K562 (cell line): ENCODE measurements around the gene NUF2. TPM values are rescaled to one million over a fixed set of nuclear protein-coding genes. Genes with fewer than 3 reads are reported as not detected.

Source experiments
- ARHGAP35 ChIP-seq: fragments of 450-650 bp; IDR thresholded peaks from 2 replicates; pipeline ENCODE4 v1.6.1; 2018; ENCODE audit not compliant: partially characterized antibody
- ATF1 ChIP-seq, 2 experiments: fragments of 450-650 bp in 1 of 2; IDR thresholded peaks; 2 replicates each; pipeline ENCODE4 v1.6.1; 2016; ENCODE audit warnings: missing compliant biosample characterization in 1 of 2, missing genetic modification characterization in 1 of 2
- BRCA1 ChIP-seq, 2 experiments: fragments of 450-650 bp in 1 of 2; sonication (generic) in 1 of 2; formaldehyde crosslinking in 1 of 2; IDR thresholded peaks; 2 replicates each; pipeline versions ENCODE4 v1.5.0 to v1.6.1; 2017 to 2020; ENCODE audit warnings: mild to moderate bottlenecking in 1 of 2, missing genetic modification reagents in 1 of 2
- BRD4 ChIP-seq: fragments of 200-600 bp; sonication (generic); IDR thresholded peaks from 2 replicates; pipeline ENCODE4 v1.6.1; 2017; ENCODE audit warnings: inconsistent platforms
- CC2D1A ChIP-seq: fragments of 450-650 bp; IDR thresholded peaks from 2 replicates; pipeline ENCODE4 v1.6.1; 2017; ENCODE audit warnings: mild to moderate bottlenecking
- COPS2 ChIP-seq: fragments of 450-650 bp; conservative IDR thresholded peaks from 2 replicates; pipeline ENCODE4 v1.6.1; 2016; ENCODE audit warnings: mild to moderate bottlenecking, moderate library complexity
- FOXK2 ChIP-seq, 2 experiments: fragments of 450-650 bp; IDR thresholded peaks in 1 of 2; conservative IDR thresholded peaks in 1 of 2; 2 replicates each; pipeline ENCODE4 v1.6.1; 2016; ENCODE audit warnings: low read depth in 2 of 2, mild to moderate bottlenecking in 1 of 2
- FOXP1 ChIP-seq: sonication (generic); formaldehyde crosslinking; IDR thresholded peaks from 2 replicates; pipeline ENCODE4 v1.8.0; 2022; ENCODE audit warnings: mild to moderate bottlenecking, missing genetic modification reagents
- ID3 ChIP-seq, 2 experiments: fragments of 250-450 bp in 1 of 2; fragments of 450-650 bp in 1 of 2; sonication (Bioruptor Pico) in 1 of 2; IDR thresholded peaks; 2 replicates each; pipeline versions ENCODE4 v1.6.1 to v1.8.0; 2016 to 2021; ENCODE audit warnings: mild to moderate bottlenecking in 2 of 2, moderate library complexity in 2 of 2, missing compliant biosample characterization in 1 of 2, missing genetic modification characterization in 1 of 2
- NFIX ChIP-seq: fragments of 250-450 bp; sonication (Bioruptor Pico); IDR thresholded peaks from 2 replicates; pipeline ENCODE4 v1.4.0; 2020; ENCODE audit warnings: low read depth, mild to moderate bottlenecking, moderate library complexity
- NUFIP1 ChIP-seq: fragments of 450-650 bp; IDR thresholded peaks from 2 replicates; pipeline ENCODE4 v1.6.1; 2018; ENCODE audit not compliant: partially characterized antibody
- PREB ChIP-seq: sonication (generic); formaldehyde crosslinking; IDR thresholded peaks from 2 replicates; pipeline ENCODE4 v1.8.1; 2023; ENCODE audit warnings: mild to moderate bottlenecking, missing genetic modification reagents
- SIX5 ChIP-seq, 2 experiments: IDR thresholded peaks; 2 replicates each; pipeline ENCODE4 v1.6.1; 2011; ENCODE audit warnings: low read length in 2 of 2, borderline replicate concordance in 1 of 2, low read depth in 1 of 2, mild to moderate bottlenecking in 1 of 2, moderate library complexity in 1 of 2; ENCODE audit not compliant: insufficient read depth in 1 of 2
- XRCC3 ChIP-seq: fragments of 450-650 bp; IDR thresholded peaks from 2 replicates; pipeline ENCODE4 v1.6.1; 2017; ENCODE audit warnings: mild to moderate bottlenecking, moderate library complexity
- XRCC5 ChIP-seq: fragments of 200-400 bp; formaldehyde crosslinking; IDR thresholded peaks from 2 replicates; pipeline ENCODE4 v1.6.1; 2017; ENCODE audit warnings: low read depth, mild to moderate bottlenecking, low read length
- polyA plus RNA-seq, 8 experiments: library from polyadenylated mRNA; depleted of rRNA in 4 of 8; stranded (reverse) in 5 of 8; unstranded in 3 of 8; fragments of >200 nt; fragmentation: Nextera tagmentation in 2 of 8; fragmentation: Illumina TruSeq in 1 of 8; extraction: Ambion mirVana in 2 of 8; extraction: Trizol in 1 of 8; gene quantifications; 2 replicates each; pipeline versions ENCODE4 v1.2.1 to v1.2.3, GENCODE V29; 2011 to 2014; ENCODE audit warnings: inconsistent platforms in 1 of 8, missing spikeins in 1 of 8
- total RNA-seq, 7 experiments: library from RNA; depleted of rRNA in 6 of 7; stranded (reverse); fragments of >200 nt in 6 of 7; fragmentation: Illumina TruSeq in 2 of 7; extraction: Trizol in 2 of 7; gene quantifications; 2 replicates each; pipeline versions ENCODE4 v1.2.1 to v1.2.3, GENCODE V29; 2011 to 2021; ENCODE audit warnings: low replicate concordance in 1 of 7
- TF ChIP-seq, protein P1 (sequence below), 2 experiments: fragments of 450-650 bp; conservative IDR thresholded peaks; 2 replicates each; pipeline ENCODE4 v1.6.1; 2017; ENCODE audit warnings: mild to moderate bottlenecking in 2 of 2, moderate library complexity in 2 of 2
- TF ChIP-seq, protein P2 (sequence below): sonication (generic); IDR thresholded peaks from 2 replicates; pipeline ENCODE4 v1.6.1; 2016
- TF ChIP-seq, protein P3 (sequence below), 2 experiments: fragments of 450-650 bp in 1 of 2; sonication (generic) in 1 of 2; formaldehyde crosslinking; conservative IDR thresholded peaks; 2 replicates each; pipeline versions ENCODE4 v1.4.0 to v1.8.1; 2020 to 2022; ENCODE audit warnings: mild to moderate bottlenecking in 1 of 2, missing genetic modification reagents in 1 of 2
- TF ChIP-seq, protein P4 (sequence below): fragments of 450-650 bp; IDR thresholded peaks from 2 replicates; pipeline ENCODE4 v1.6.1; 2014; ENCODE audit warnings: low read depth, mild to moderate bottlenecking, moderate library complexity, borderline replicate concordance

The NUF2 gene
- total and polyA plus RNA-seq, 9 of the 15 experiments (the other 6 are each of a cell fraction or from before 2014, with no cell fraction given): 42.5 to 90.0 (median 60.3) TPM

- TF ChIP-seq XRCC3: no peak
- TF ChIP-seq ARHGAP35: no peak
- TF ChIP-seq, protein P1, sequence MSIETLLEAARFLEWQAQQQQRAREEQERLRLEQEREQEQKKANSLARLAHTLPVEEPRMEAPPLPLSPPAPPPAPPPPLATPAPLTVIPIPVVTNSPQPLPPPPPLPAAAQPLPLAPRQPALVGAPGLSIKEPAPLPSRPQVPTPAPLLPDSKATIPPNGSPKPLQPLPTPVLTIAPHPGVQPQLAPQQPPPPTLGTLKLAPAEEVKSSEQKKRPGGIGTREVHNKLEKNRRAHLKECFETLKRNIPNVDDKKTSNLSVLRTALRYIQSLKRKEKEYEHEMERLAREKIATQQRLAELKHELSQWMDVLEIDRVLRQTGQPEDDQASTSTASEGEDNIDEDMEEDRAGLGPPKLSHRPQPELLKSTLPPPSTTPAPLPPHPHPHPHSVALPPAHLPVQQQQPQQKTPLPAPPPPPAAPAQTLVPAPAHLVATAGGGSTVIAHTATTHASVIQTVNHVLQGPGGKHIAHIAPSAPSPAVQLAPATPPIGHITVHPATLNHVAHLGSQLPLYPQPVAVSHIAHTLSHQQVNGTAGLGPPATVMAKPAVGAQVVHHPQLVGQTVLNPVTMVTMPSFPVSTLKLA (conservative IDR thresholded peaks at IDR 0.05): peak; percentile 89 to 98
- TF ChIP-seq ATF1 (CRISPR knock-in tag; IDR thresholded peaks at IDR 0.05): peak; percentile 55
- peak; percentile 97 for TF ChIP-seq ATF1 (tag; IDR thresholded peaks at IDR 0.05)
- TF ChIP-seq SIX5 (IDR thresholded peaks at IDR 0.05; ENCODE audit: borderline replicate concordance in 1 of 2, insufficient read depth in 1 of 2, low read depth in 1 of 2, low read length in 2 of 2): peak; percentile 74 to 87
- TF ChIP-seq, protein P2, sequence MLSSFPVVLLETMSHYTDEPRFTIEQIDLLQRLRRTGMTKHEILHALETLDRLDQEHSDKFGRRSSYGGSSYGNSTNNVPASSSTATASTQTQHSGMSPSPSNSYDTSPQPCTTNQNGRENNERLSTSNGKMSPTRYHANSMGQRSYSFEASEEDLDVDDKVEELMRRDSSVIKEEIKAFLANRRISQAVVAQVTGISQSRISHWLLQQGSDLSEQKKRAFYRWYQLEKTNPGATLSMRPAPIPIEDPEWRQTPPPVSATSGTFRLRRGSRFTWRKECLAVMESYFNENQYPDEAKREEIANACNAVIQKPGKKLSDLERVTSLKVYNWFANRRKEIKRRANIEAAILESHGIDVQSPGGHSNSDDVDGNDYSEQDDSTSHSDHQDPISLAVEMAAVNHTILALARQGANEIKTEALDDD: no peak
- no peak for TF ChIP-seq NUFIP1
- TF ChIP-seq ID3 (CRISPR knock-in tag; IDR thresholded peaks at IDR 0.05): no peak
- TF ChIP-seq ID3 (tag; IDR thresholded peaks at IDR 0.05): peak; percentile 91; the same call in 1 of the 2 replicates
- TF ChIP-seq NFIX (CRISPR knock-in tag): no peak
- peak; percentile 96 to 98 for TF ChIP-seq FOXK2 (conservative IDR thresholded peaks at IDR 0.05 in 1 of 2, IDR thresholded peaks at IDR 0.05 in 1 of 2; ENCODE audit: low read depth in 2 of 2)
- TF ChIP-seq, protein P3, sequence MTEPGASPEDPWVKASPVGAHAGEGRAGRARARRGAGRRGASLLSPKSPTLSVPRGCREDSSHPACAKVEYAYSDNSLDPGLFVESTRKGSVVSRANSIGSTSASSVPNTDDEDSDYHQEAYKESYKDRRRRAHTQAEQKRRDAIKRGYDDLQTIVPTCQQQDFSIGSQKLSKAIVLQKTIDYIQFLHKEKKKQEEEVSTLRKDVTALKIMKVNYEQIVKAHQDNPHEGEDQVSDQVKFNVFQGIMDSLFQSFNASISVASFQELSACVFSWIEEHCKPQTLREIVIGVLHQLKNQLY (CRISPR knock-in tag; conservative IDR thresholded peaks at IDR 0.05): peak; percentile 59 to 80; a peak in 2 of 4 replicates
- no peak for TF ChIP-seq COPS2
- TF ChIP-seq, protein P4, sequence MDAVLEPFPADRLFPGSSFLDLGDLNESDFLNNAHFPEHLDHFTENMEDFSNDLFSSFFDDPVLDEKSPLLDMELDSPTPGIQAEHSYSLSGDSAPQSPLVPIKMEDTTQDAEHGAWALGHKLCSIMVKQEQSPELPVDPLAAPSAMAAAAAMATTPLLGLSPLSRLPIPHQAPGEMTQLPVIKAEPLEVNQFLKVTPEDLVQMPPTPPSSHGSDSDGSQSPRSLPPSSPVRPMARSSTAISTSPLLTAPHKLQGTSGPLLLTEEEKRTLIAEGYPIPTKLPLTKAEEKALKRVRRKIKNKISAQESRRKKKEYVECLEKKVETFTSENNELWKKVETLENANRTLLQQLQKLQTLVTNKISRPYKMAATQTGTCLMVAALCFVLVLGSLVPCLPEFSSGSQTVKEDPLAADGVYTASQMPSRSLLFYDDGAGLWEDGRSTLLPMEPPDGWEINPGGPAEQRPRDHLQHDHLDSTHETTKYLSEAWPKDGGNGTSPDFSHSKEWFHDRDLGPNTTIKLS: peak; percentile 92
- TF ChIP-seq XRCC5: peak; percentile 100
- peak; percentile 78; the same call in 1 of the 2 replicates for TF ChIP-seq BRD4
- TF ChIP-seq CC2D1A: peak; percentile 98
- TF ChIP-seq FOXP1: peak; percentile 94
- no peak for TF ChIP-seq BRCA1 (IDR thresholded peaks at IDR 0.05)
- no peak for TF ChIP-seq BRCA1 (CRISPR knock-in tag; IDR thresholded peaks at IDR 0.05)
- no peak for TF ChIP-seq PREB (CRISPR knock-in tag)
Measured at GRCh38 chr1:163321311-163322305, at the start of gene NUF2 (continued).
